HG03095 (cell line): ENCODE measurements around the gene CDC42EP2.

ENCODE experiments used
- ATAC-seq: cut with Tn5 transposase; IDR thresholded peaks from one replicate; pipeline ENCODE4 v1.9.1; 2021; ENCODE audit warnings: moderate library complexity; ENCODE audit not compliant: unreplicated experiment

The CDC42EP2 gene

GRCh38 chr11:65314501-65315203 is at the start of gene CDC42EP2:
Gene CDC42EP2 (plus strand): TSS chr11:65314866. CDS start chr11:65320899, 6,033 bp downstream.
- ATAC-seq = peak; percentile 76

GRCh38 chr11:65266210-65266609 is 48.5 kb upstream of the CDC42EP2 start:
- no peak for ATAC-seq

GRCh38 chr11:65274735-65275682 is 39.7 kb upstream of the CDC42EP2 start:
- ATAC-seq = no peak

GRCh38 chr11:65275906-65276305 is 38.8 kb upstream of the CDC42EP2 start:
- ATAC-seq = no peak

- ATAC-seq = no peak
These were observed 36.9 kb upstream of the CDC42EP2 start for GRCh38 chr11:65277631-65278277.

GRCh38 chr11:65278356-65278755 is 36.3 kb upstream of the CDC42EP2 start:
- ATAC-seq = no peak

- no peak for ATAC-seq
These were observed 35.4 kb upstream of the CDC42EP2 start for GRCh38 chr11:65279279-65279678.

GRCh38 chr11:65279741-65280440 is 34.8 kb upstream of the CDC42EP2 start:
- ATAC-seq = no peak

- no peak for ATAC-seq
These were observed 34.0 kb upstream of the CDC42EP2 start for GRCh38 chr11:65280646-65281045.

- ATAC-seq = no peak
These were observed 28.0 kb upstream of the CDC42EP2 start for GRCh38 chr11:65286686-65287085.

GRCh38 chr11:65287601-65288000 is 27.1 kb upstream of the CDC42EP2 start:
- ATAC-seq = no peak

GRCh38 chr11:65288706-65289536 is 25.7 kb upstream of the CDC42EP2 start:
- ATAC-seq = no peak

- no peak for ATAC-seq
These were observed 24.1 kb upstream of the CDC42EP2 start for GRCh38 chr11:65290448-65291165.

- no peak for ATAC-seq
These were observed 23.1 kb upstream of the CDC42EP2 start for GRCh38 chr11:65291613-65292012.

- ATAC-seq = no peak
These were observed 21.8 kb upstream of the CDC42EP2 start for GRCh38 chr11:65292890-65293289.

- ATAC-seq = no peak
These were observed 20.7 kb upstream of the CDC42EP2 start for GRCh38 chr11:65293909-65294381.

GRCh38 chr11:65295001-65295400 is 19.7 kb upstream of the CDC42EP2 start:
- ATAC-seq = no peak

GRCh38 chr11:65295571-65296341 is 18.9 kb upstream of the CDC42EP2 start:
- no peak for ATAC-seq
